GM23338 (cell line): ENCODE measurements around the gene PPP4C.

Experiments
- CTCF ChIP-seq, 2 experiments: fragments of 200-600 bp in 1 of 2; sonication (generic) in 1 of 2; conservative IDR thresholded peaks; 2 replicates each; pipeline versions ENCODE4 v1.5.1 to v1.6.1; 2016 to 2017; ENCODE audit warnings: antibody characterized with exemption in 2 of 2, low read depth in 2 of 2, mild to moderate bottlenecking in 2 of 2, moderate library complexity in 1 of 2
- EZH2 ChIP-seq: fragments of 200-600 bp; sonication (generic); IDR thresholded peaks from one replicate; pipeline ENCODE4 v1.8.0; 2017; ENCODE audit warnings: antibody characterized with exemption, mild to moderate bottlenecking, low read depth; ENCODE audit not compliant: unreplicated experiment
- EZH2phosphoT487 ChIP-seq: fragments of 200-600 bp; sonication (generic); IDR thresholded peaks from one replicate; pipeline ENCODE4 v1.8.1; 2018; ENCODE audit warnings: antibody characterized with exemption; ENCODE audit not compliant: unreplicated experiment
- NANOG ChIP-seq: IDR thresholded peaks from 2 replicates; pipeline ENCODE4 v1.6.1; 2016; ENCODE audit warnings: antibody characterized with exemption, borderline replicate concordance
- POLR2AphosphoS5 ChIP-seq: IDR thresholded peaks from 2 replicates; pipeline ENCODE4 v1.6.1; 2016; ENCODE audit warnings: antibody characterized with exemption, low read depth
- REST ChIP-seq: IDR thresholded peaks from one replicate; pipeline ENCODE4 v1.6.1; 2018; ENCODE audit warnings: antibody characterized with exemption; ENCODE audit not compliant: unreplicated experiment

GRCh38 chr16:30054451-30054850 lies 21.3 kb upstream of the PPP4C start:
- TF ChIP-seq CTCF (conservative IDR thresholded peaks at IDR 0.05; ENCODE audit: low read depth in 2 of 2) (no peak), POLR2AphosphoS5 (no peak), EZH2 (no peak), REST (no peak), EZH2phosphoT487 (no peak), NANOG (no peak)
